Esophagus muscularis mucosa (tissue), 4 donors: ENCODE measurements around the gene AQP1. TPM values are rescaled to one million over a fixed set of nuclear protein-coding genes. Genes with fewer than 3 reads are reported as not detected.

ENCODE experiments used
- DNase-seq: peaks from one replicate; pipeline ENCODE4 v3.0.0-alpha.2; 2017; ENCODE audit errors: extremely low spot score
- H3K27ac ChIP-seq, 4 donors: fragments of 200-600 bp; sonication (generic); replicated peaks in 1 of 4; 1 replicate in 3 of 4; 2 replicates in 1 of 4; pipeline ENCODE4 v1.5.1; 2016 to 2019; ENCODE audit warnings: mild to moderate bottlenecking in 1 of 4
- H3K27me3 ChIP-seq, 4 donors: fragments of 200-600 bp; sonication (generic); one replicate each; pipeline versions ENCODE4 v1.5.1 to v1.6.0; 2016 to 2019
- H3K36me3 ChIP-seq, 4 donors: fragments of 200-600 bp; sonication (generic); one replicate each; pipeline ENCODE4 v1.5.1; 2016 to 2019
- H3K4me1 ChIP-seq, 4 donors: fragments of 200-600 bp; sonication (generic); one replicate each; pipeline ENCODE4 v1.5.1; 2016 to 2019
- H3K4me3 ChIP-seq, 4 donors: fragments of 200-600 bp; sonication (generic); 1 replicate in 2 of 4; 2 replicates in 2 of 4; pipeline ENCODE4 v1.5.1; 2016 to 2019; ENCODE audit warnings: mild to moderate bottlenecking in 4 of 4, moderate library complexity in 1 of 4
- H3K9me3 ChIP-seq, 4 donors: fragments of 200-600 bp; sonication (generic); 1 replicate in 3 of 4; 2 replicates in 1 of 4; pipeline ENCODE4 v1.5.1; 2016 to 2019
- CTCF ChIP-seq, 3 experiments: fragments of 200-600 bp in 2 of 3; fragments of 450-650 bp in 1 of 3; sonication (generic) in 2 of 3; IDR thresholded peaks; one replicate each; pipeline ENCODE4 v1.5.1; 2017 to 2019; ENCODE audit warnings: antibody characterized with exemption in 3 of 3, mild to moderate bottlenecking in 2 of 3, moderate library complexity in 1 of 3
- EP300 ChIP-seq: sonication (generic); formaldehyde crosslinking; IDR thresholded peaks from one replicate; pipeline ENCODE4 v1.6.1; 2017; ENCODE audit warnings: antibody characterized with exemption
- POLR2A ChIP-seq: fragments of 450-650 bp; IDR thresholded peaks from one replicate; pipeline ENCODE4 v1.6.1; 2017; ENCODE audit warnings: antibody characterized with exemption, moderate library complexity, mild to moderate bottlenecking, low read depth
- POLR2AphosphoS5 ChIP-seq, 2 donors: sonication (generic); formaldehyde crosslinking; IDR thresholded peaks; one replicate each; pipeline ENCODE4 v1.6.1; 2017; ENCODE audit warnings: antibody characterized with exemption in 2 of 2
- whole genome bisulfite sequencing: methylation state at CpG from one replicate; pipeline ENCODE4 v1.1.5; 2018; 5-methylcytosine and 5-hydroxymethylcytosine counted together
- intact Hi-C: fragments of 100-400 bp; cut with DNase I; formaldehyde crosslinking; loops from one replicate; pipeline ENCODE4 v1.15.1; 2023
- total RNA-seq, 4 donors: library from RNA; depleted of rRNA; stranded (reverse); fragments of >200 nt; gene quantifications; one replicate each; pipeline versions ENCODE4 v1.1.0 to v1.2.1, GENCODE V29; 2016

Gene AQP1
- total RNA-seq, 4 donors from 2014 or later = 362 to 578 (median 513) TPM

GRCh38 chr7:30898411-30898810 is 13.2 kb upstream of the AQP1 start:
- peak overlapping the region; percentile 17 to 78 (median 47) for H3K27ac ChIP-seq

GRCh38 chr7:30899066-30899465 is 12.6 kb upstream of the AQP1 start:
- intact Hi-C loops = no loop called here
- H3K27ac ChIP-seq = peak overlapping the region; percentile 43 to 78 (median 70)
- TF ChIP-seq POLR2AphosphoS5 (IDR thresholded peaks at IDR 0.05) (no peak), EP300 (no peak), POLR2A (no peak), CTCF (IDR thresholded peaks at IDR 0.05) (no peak)
- no peaks in the 10 kb centered on the region for H3K36me3 ChIP-seq
- H3K4me1 ChIP-seq = peaks cover 74 to 90% (median 77%) of the 10 kb centered on the region in 4 donors
- no peak for DNase-seq
- H3K27me3 ChIP-seq = no peaks in the 10 kb centered on the region
- 92% methylated on average over 7 of the region's 7 CpGs for WGBS
- no peak overlapping the region for H3K4me3 ChIP-seq
- no peaks in the 10 kb centered on the region for H3K9me3 ChIP-seq

More at GRCh38 chr7:30898411-30898810, 13.2 kb upstream of the AQP1 start:
- WGBS = 84% methylated on average over 12 of the region's 12 CpGs
- Histone ChIP-seq H3K9me3 (no peaks in the 10 kb centered on the region), H3K4me3 (no peak overlapping the region), H3K36me3 (no peaks in the 10 kb centered on the region), H3K4me1 (peaks cover 80 to 92% (median 83%) of the 10 kb centered on the region in 4 donors), H3K27me3 (no peaks in the 10 kb centered on the region)
- TF ChIP-seq EP300 (no peak), CTCF (IDR thresholded peaks at IDR 0.05) (no peak), POLR2A (no peak), POLR2AphosphoS5 (IDR thresholded peaks at IDR 0.05) (no peak)
- intact Hi-C loops = no loop called here
- no peak for DNase-seq

DNA sequence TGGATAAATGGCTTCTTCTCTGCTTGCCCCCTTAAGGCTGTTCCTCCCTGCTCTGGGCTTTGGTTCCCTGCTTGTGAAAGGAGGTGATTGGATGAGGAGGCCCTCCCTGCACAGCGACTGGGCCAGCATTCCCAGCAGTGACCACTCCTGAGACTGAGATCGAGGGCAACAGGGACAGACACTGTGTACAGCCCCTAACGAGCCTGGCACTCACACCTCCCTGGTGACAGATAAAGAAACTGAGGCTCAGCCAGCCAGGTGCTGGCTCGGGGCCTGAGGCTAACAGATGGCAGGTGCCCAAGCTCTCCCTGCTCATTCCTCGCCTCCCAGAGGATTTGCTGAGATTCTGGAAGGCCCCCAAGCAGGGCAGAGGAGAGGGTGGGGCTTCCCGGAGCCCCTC is 12.0 kb upstream of the AQP1 start:
- DNase-seq = no peak
- Histone ChIP-seq H3K4me3 (no peak overlapping the region), H3K36me3 (no peaks in the 10 kb centered on the region), H3K27me3 (no peaks in the 10 kb centered on the region), H3K27ac (peak overlapping the region; percentile 43 to 78 (median 70)), H3K4me1 (peaks cover 70 to 90% (median 77%) of the 10 kb centered on the region in 4 donors), H3K9me3 (no peaks in the 10 kb centered on the region)
- whole genome bisulfite sequencing = 54% methylated on average over 4 of the region's 6 CpGs
- TF ChIP-seq POLR2A = no peak
- TF ChIP-seq EP300 = no peak
- TF ChIP-seq CTCF (IDR thresholded peaks at IDR 0.05) = no peak
- intact Hi-C loops = no loop called here

DNA sequence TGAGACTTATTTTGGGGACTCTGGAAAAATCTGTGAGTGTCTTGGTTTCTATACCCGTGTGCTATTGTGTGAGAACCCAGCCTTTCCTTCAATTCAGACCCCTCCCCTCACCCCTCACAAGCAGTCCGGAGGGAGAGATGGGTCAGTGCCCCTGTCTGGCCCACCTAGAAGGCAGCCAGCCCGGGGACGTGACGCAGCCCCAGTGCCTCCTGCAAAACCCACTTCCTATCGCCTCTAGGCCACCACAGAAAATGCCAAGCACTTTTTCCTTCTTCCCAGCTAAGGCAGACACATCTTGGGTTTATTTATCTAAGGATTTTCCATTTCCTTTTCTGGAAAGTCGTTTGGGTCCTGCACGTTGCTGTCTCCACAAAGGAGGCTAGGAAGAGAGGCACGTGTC is 11.6 kb upstream of the AQP1 start:
- H3K27me3 ChIP-seq = no peaks in the 10 kb centered on the region
- no peak overlapping the region for H3K4me3 ChIP-seq
- peak overlapping the region; percentile 43 to 78 (median 70) for H3K27ac ChIP-seq
- no peak for TF ChIP-seq POLR2AphosphoS5 (IDR thresholded peaks at IDR 0.05)
- no peak for TF ChIP-seq EP300
- TF ChIP-seq POLR2A = no peak
- no peak for TF ChIP-seq CTCF (IDR thresholded peaks at IDR 0.05)
- no peaks in the 10 kb centered on the region for H3K9me3 ChIP-seq
- intact Hi-C loops = no loop called here
- no peak for DNase-seq
- no peaks in the 10 kb centered on the region for H3K36me3 ChIP-seq
- 43% methylated on average over 9 of the region's 9 CpGs for WGBS
- H3K4me1 ChIP-seq = peaks cover 69 to 90% (median 77%) of the 10 kb centered on the region in 4 donors

DNA sequence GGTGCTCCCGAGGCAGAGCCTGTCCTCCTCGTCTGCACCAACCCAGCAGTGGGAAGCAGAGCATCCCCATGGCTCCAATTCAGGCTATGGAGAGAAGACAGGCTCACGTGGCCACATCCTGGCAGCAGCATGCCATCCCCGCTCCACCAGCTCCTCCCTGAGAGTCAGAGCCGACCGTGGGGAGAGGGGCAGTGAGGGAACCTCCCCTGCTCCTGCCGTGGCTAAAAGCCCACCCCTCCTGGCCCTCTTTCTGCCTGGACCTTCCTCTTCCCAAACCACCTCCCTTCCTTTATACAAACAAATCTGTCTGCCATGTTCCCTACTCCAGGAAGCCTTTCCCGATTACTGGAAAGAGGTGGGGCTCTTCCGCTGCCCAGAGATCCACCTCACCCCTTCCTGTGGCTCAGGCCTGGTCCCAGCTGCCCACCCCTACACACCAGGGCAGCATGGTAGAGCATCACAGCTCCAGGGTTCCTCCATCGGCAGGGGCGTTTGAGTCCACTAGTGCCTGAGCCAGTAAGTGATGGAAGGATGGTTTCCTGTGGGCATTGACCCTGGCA is 10.8 kb upstream of the AQP1 start:
- H3K36me3 ChIP-seq = no peaks in the 10 kb centered on the region
- H3K27ac ChIP-seq = peak overlapping the region; percentile 43 to 78 (median 70)
- WGBS = 74% methylated on average over 8 of the region's 11 CpGs
- H3K4me3 ChIP-seq = no peak overlapping the region
- no peaks in the 10 kb centered on the region for H3K27me3 ChIP-seq
- intact Hi-C loops = no loop called here
- no peak for DNase-seq
- H3K4me1 ChIP-seq = peaks cover 68 to 92% (median 77%) of the 10 kb centered on the region in 4 donors
- H3K9me3 ChIP-seq = no peaks in the 10 kb centered on the region
- no peak for TF ChIP-seq EP300
- no peak for TF ChIP-seq CTCF (IDR thresholded peaks at IDR 0.05)
- no peak for TF ChIP-seq POLR2A
- no peak for TF ChIP-seq POLR2AphosphoS5 (IDR thresholded peaks at IDR 0.05)
